ENCODE measurements around the gene PRDM16.

- TF ChIP-seq CTCF (IDR thresholded peaks at IDR 0.05 in 2 of 3, conservative IDR thresholded peaks at IDR 0.05 in 1 of 3; ENCODE audit: borderline replicate concordance in 1 of 3, insufficient read depth in 1 of 3, low read depth in 2 of 3, low read length in 2 of 3) = no peak
- no peak for TF ChIP-seq SRF (IDR thresholded peaks at IDR 0.05; ENCODE audit: low read depth)
- no peak for TF ChIP-seq POLR2A (IDR thresholded peaks at IDR 0.05; ENCODE audit: borderline replicate concordance, extremely low read depth, insufficient read depth, insufficient read length)
Measured at GRCh38 chr1:3209201-3209600, 140.2 kb downstream of the PRDM16 start.
